GM12878 (cell line): ENCODE measurements around the gene SCRG1. TPM values are rescaled to one million over a fixed set of nuclear protein-coding genes. Genes with fewer than 3 reads are reported as not detected.

Experiments
- ATAC-seq: fragments of 200-7000 bp; cut with Tn5 transposase; 3 replicates; pipeline ENCODE4 v1.9.1; 2020; ENCODE audit warnings: mild to moderate bottlenecking, moderate library complexity
- BruUV-seq: library from RNA; stranded (reverse); fragments of 400-500 nt; replicated peaks from 2 replicates; lab custom pipeline; 2021; lab: Mats Ljungman, UMichigan
- CTCF ChIA-PET: fragments of 300-600 bp; sonication (Branson Sonifier 250); formaldehyde crosslinking; extraction: SDS; loops from one replicate; lab custom pipeline; 2021; ENCODE audit warnings: inconsistent platforms; lab: Yijun Ruan, JAX
- POLR2A ChIA-PET: fragments of 350-600 bp; formaldehyde crosslinking; extraction: SDS; loops from one replicate; lab custom pipeline; 2021; ENCODE audit warnings: inconsistent platforms; lab: Charles Lee
- RAD21 ChIA-PET: fragments of 300-600 bp; sonication (Branson Sonifier 250); formaldehyde crosslinking; loops from one replicate; lab custom pipeline; 2023; ENCODE audit warnings: antibody characterized with exemption; ENCODE audit not compliant: unreplicated experiment; lab: Charles Lee
- SMC1A ChIA-PET: fragments of 300-600 bp; sonication (Branson Sonifier 250); formaldehyde crosslinking; loops from one replicate; lab custom pipeline; 2023; ENCODE audit not compliant: unreplicated experiment, uncharacterized antibody; lab: Charles Lee
- DNase-seq: peaks from one replicate; pipeline ENCODE4 v3.0.0-alpha.2; 2011; ENCODE audit warnings: low read depth, low spot score
- FAIRE-seq: peaks from 3 replicates; lab custom pipeline; 2011; peaks lifted over from hg19 to GRCh38; lab: Jason Lieb, UNC
- H2AFZ ChIP-seq: 2 replicates; pipeline ENCODE4 v1.6.0; 2011; ENCODE audit warnings: low read depth, low read length, control low read depth; ENCODE audit not compliant: control insufficient read depth
- H3K27ac ChIP-seq: 2 replicates; pipeline ENCODE4 v1.5.1; 2011; ENCODE audit warnings: control low read depth; ENCODE audit not compliant: control insufficient read depth, insufficient read depth
- H3K27me3 ChIP-seq, 2 experiments: replicated peaks in 1 of 2; 2 replicates each; pipeline versions ENCODE4 v1.6.0 to v1.6.1; 2011; ENCODE audit warnings: low read length in 1 of 2; ENCODE audit not compliant: control insufficient read depth in 2 of 2, insufficient read depth in 2 of 2
- H3K36me3 ChIP-seq, 2 experiments: 2 replicates each; pipeline ENCODE4 v1.5.1; 2011; ENCODE audit warnings: low read length in 1 of 2; ENCODE audit not compliant: control insufficient read depth in 2 of 2, insufficient read depth in 2 of 2
- H3K4me1 ChIP-seq: 2 replicates; pipeline ENCODE4 v1.6.1; 2011; ENCODE audit warnings: mild to moderate bottlenecking, low read length, moderate library complexity, mixed read lengths; ENCODE audit not compliant: control insufficient read depth, insufficient read depth
- H3K4me2 ChIP-seq: 2 replicates; pipeline ENCODE4 v1.6.0; 2011; ENCODE audit warnings: control low read depth; ENCODE audit not compliant: control insufficient read depth, insufficient read depth
- H3K4me3 ChIP-seq: fragments of 200-600 bp; sonication (generic); 2 replicates; pipeline ENCODE4 v1.5.1; 2016
- H3K79me2 ChIP-seq: 2 replicates; pipeline ENCODE4 v1.6.0; 2011; ENCODE audit warnings: low read length; ENCODE audit not compliant: control insufficient read depth, insufficient read depth
- H3K9ac ChIP-seq: 2 replicates; pipeline ENCODE4 v1.8.0; 2011; ENCODE audit warnings: low read length, control low read depth, mixed read lengths; ENCODE audit not compliant: control insufficient read depth, insufficient read depth
- H3K9me3 ChIP-seq: replicated peaks from 3 replicates; pipeline ENCODE4 v1.5.1; 2011; ENCODE audit warnings: mild to moderate bottlenecking, low read length; ENCODE audit not compliant: control insufficient read depth, insufficient read depth
- H4K20me1 ChIP-seq: 2 replicates; pipeline ENCODE4 v1.6.0; 2011; ENCODE audit not compliant: control insufficient read depth, insufficient read depth
- ATF7 ChIP-seq: fragments of 450-650 bp; IDR thresholded peaks from 2 replicates; pipeline ENCODE4 v1.6.1; 2016; ENCODE audit warnings: low read depth, mild to moderate bottlenecking
- CTCF ChIP-seq, 3 experiments: IDR thresholded peaks in 2 of 3; conservative IDR thresholded peaks in 1 of 3; 2 replicates each; pipeline ENCODE4 v1.5.1; 2011; ENCODE audit warnings: low read depth in 3 of 3, low read length in 3 of 3, mild to moderate bottlenecking in 3 of 3, control low read depth in 2 of 3, moderate library complexity in 2 of 3, inconsistent platforms in 1 of 3, mixed read lengths in 1 of 3; ENCODE audit not compliant: control insufficient read depth in 2 of 3, insufficient read depth in 1 of 3; ENCODE audit errors: extremely low read depth in 1 of 3
- EGR1 ChIP-seq, 2 experiments: IDR thresholded peaks; 1 replicate in 1 of 2; 2 replicates in 1 of 2; pipeline ENCODE4 v1.6.1; 2011 to 2012; ENCODE audit warnings: low read depth in 2 of 2, low read length in 2 of 2, borderline replicate concordance in 1 of 2, mild to moderate bottlenecking in 1 of 2, moderate library complexity in 1 of 2
- IKZF2 ChIP-seq, 2 experiments: fragments of 450-650 bp; IDR thresholded peaks; 2 replicates each; pipeline ENCODE4 v1.6.1; 2017; ENCODE audit warnings: mild to moderate bottlenecking in 2 of 2, moderate library complexity in 2 of 2
- MYB ChIP-seq: fragments of 150-350 bp; IDR thresholded peaks from 2 replicates; pipeline ENCODE4 v1.6.1; 2014; ENCODE audit warnings: mild to moderate bottlenecking, low read depth, low read length, borderline replicate concordance
- POU2F2 ChIP-seq: IDR thresholded peaks from 3 replicates; pipeline ENCODE4 v1.6.1; 2011; ENCODE audit warnings: low read depth, mild to moderate bottlenecking, low read length, borderline replicate concordance
- WGBS: methylation state at CpG from one replicate; pipeline ENCODE4 v1.1.6; 2016; ENCODE audit warnings: low lambda C conversion rate; ENCODE audit not compliant: insufficient replicate concordance, insufficient coverage; ENCODE audit errors: missing lambda C conversion rate; 5-methylcytosine and 5-hydroxymethylcytosine counted together
- in situ Hi-C: fragments of 300-500 bp; cut with MboI; formaldehyde crosslinking; loops from 9 replicates; pipeline ENCODE4 v1.14.3; 2018; ENCODE audit warnings: mixed read lengths
- intact Hi-C: fragments of 100-400 bp; cut with micrococcal nuclease; formaldehyde crosslinking; loops from one replicate; pipeline ENCODE4 v1.14.2; 2022; ENCODE audit not compliant: unreplicated experiment
- polyA plus RNA-seq, 11 experiments: library from polyadenylated mRNA; depleted of rRNA in 4 of 11; unstranded in 6 of 11; stranded (reverse) in 5 of 11; fragments of >200 nt; fragmentation: Nextera tagmentation in 4 of 11; fragmentation: Illumina TruSeq in 1 of 11; extraction: Ambion mirVana in 4 of 11; extraction: Trizol in 1 of 11; gene quantifications; 1 replicate in 1 of 11; 2 replicates in 10 of 11; pipeline versions ENCODE4 v1.2.1 to v1.2.3, GENCODE V29; 2011 to 2016; ENCODE audit warnings: inconsistent platforms in 2 of 11, missing spikeins in 2 of 11, low read depth in 1 of 11
- total RNA-seq, 4 experiments: library from RNA; depleted of rRNA in 3 of 4; stranded (reverse); fragments of >200 nt in 3 of 4; fragmentation: Illumina TruSeq in 1 of 4; extraction: Trizol in 1 of 4; gene quantifications; 2 replicates each; pipeline versions ENCODE4 v1.2.1 to v1.2.3, GENCODE V29; 2013 to 2021

The SCRG1 gene
- total and polyA plus RNA-seq, 10 of the 15 experiments (the other 5 are each of a cell fraction or from before 2014, with no cell fraction given) = 0.02 to 0.58 (median 0.54) TPM; not detected in 7

GRCh38 chr4:173440888-173441287 is 42.0 kb upstream of the SCRG1 start:
- H3K27ac ChIP-seq = no peak overlapping the region
- FAIRE-seq = no peak

More at GRCh38 chr4:173440888-173441287, 42.0 kb upstream of the SCRG1 start:
- intact Hi-C loops = no loop called here
- CTCF ChIA-PET = no interaction called here
- H3K79me2 ChIP-seq = no peaks in the 10 kb centered on the region
- H3K9ac ChIP-seq = no peak overlapping the region
- H4K20me1 ChIP-seq = no peaks in the 10 kb centered on the region
- no peak for TF ChIP-seq CTCF (IDR thresholded peaks at IDR 0.05 in 2 of 3, conservative IDR thresholded peaks at IDR 0.05 in 1 of 3; ENCODE audit: control insufficient read depth in 2 of 3, extremely low read depth in 1 of 3, insufficient read depth in 1 of 3, low read depth in 3 of 3, low read length in 3 of 3)
- no peak for TF ChIP-seq EGR1 (IDR thresholded peaks at IDR 0.05; ENCODE audit: borderline replicate concordance in 1 of 2, low read depth in 2 of 2, low read length in 2 of 2)
- no peak for TF ChIP-seq IKZF2 (IDR thresholded peaks at IDR 0.05)
- no peak for TF ChIP-seq POU2F2
- no peak for TF ChIP-seq ATF7
- no peak for TF ChIP-seq MYB
- H3K4me3 ChIP-seq = no peak overlapping the region
- no peaks in the 10 kb centered on the region for H3K27me3 ChIP-seq
- no peak overlapping the region for H2AFZ ChIP-seq
- no TSS peak for BruUV-seq
- no peaks in the 10 kb centered on the region for H3K9me3 ChIP-seq
- ATAC-seq (no peak), DNase-seq (no peak)
- H3K4me2 ChIP-seq = no peak overlapping the region
- SMC1A ChIA-PET = no interaction called here
- POLR2A ChIA-PET = no interaction called here
- H3K36me3 ChIP-seq = no peaks in the 10 kb centered on the region
- WGBS = 64% methylated on average over 3 of the region's 3 CpGs
- in situ Hi-C loops = no loop called here
- RAD21 ChIA-PET = no interaction called here
- H3K4me1 ChIP-seq = no peaks in the 10 kb centered on the region
